ENCODE results near the gene DDHD1.

DDHD1 gene

GRCh38 chr14:53034036-53034435 is 119.1 kb downstream of the DDHD1 start:
- DNase-seq (ENCODE audit: low spot score), result no peak

GRCh38 chr14:53032838-53033390 is 120.2 kb downstream of the DDHD1 start:
- DNase-seq (ENCODE audit: low spot score), result no peak

GRCh38 chr14:53032161-53032803 is 120.8 kb downstream of the DDHD1 start:
- DNase-seq (ENCODE audit: low spot score), result peak; percentile 83

- DNase-seq (ENCODE audit: low spot score), result no peak
Measured at GRCh38 chr14:53027562-53027961, 125.6 kb downstream of the DDHD1 start.

- DNase-seq (ENCODE audit: low spot score), result no peak
Measured at GRCh38 chr14:53027041-53027440, 126.1 kb downstream of the DDHD1 start.

GRCh38 chr14:53023325-53023724 is 129.8 kb downstream of the DDHD1 start:
- DNase-seq (ENCODE audit: low spot score), result no peak

- DNase-seq (ENCODE audit: low spot score), result peak; percentile 50
Measured at GRCh38 chr14:53022593-53022992, 130.5 kb downstream of the DDHD1 start.

GRCh38 chr14:53020193-53020932 is 132.8 kb downstream of the DDHD1 start:
- DNase-seq (ENCODE audit: low spot score), result no peak

GRCh38 chr14:53019406-53019805 is 133.7 kb downstream of the DDHD1 start:
- peak; percentile 32 for DNase-seq (ENCODE audit: low spot score)

- no peak for DNase-seq (ENCODE audit: low spot score)
Measured at GRCh38 chr14:53017837-53018236, 135.3 kb downstream of the DDHD1 start.

- no peak for DNase-seq (ENCODE audit: low spot score)
Measured at GRCh38 chr14:53016919-53017318, 136.2 kb downstream of the DDHD1 start.

GRCh38 chr14:53016491-53016890 is 136.6 kb downstream of the DDHD1 start:
- no peak for DNase-seq (ENCODE audit: low spot score)

GRCh38 chr14:53011053-53011462 is 142.1 kb downstream of the DDHD1 start:
- peak; percentile 95 for DNase-seq (ENCODE audit: low spot score)

- no peak for DNase-seq (ENCODE audit: low spot score)
Measured at GRCh38 chr14:53010193-53011040, 142.7 kb downstream of the DDHD1 start.

GRCh38 chr14:53006931-53007562 is 146.1 kb downstream of the DDHD1 start:
- no peak for DNase-seq (ENCODE audit: low spot score)

GRCh38 chr14:53004976-53005375 is 148.1 kb downstream of the DDHD1 start:
- no peak for DNase-seq (ENCODE audit: low spot score)

GRCh38 chr14:53003776-53004175 is 149.3 kb downstream of the DDHD1 start:
- no peak for DNase-seq (ENCODE audit: low spot score)

GRCh38 chr14:53002576-53002975 is 150.5 kb downstream of the DDHD1 start:
- no peak for DNase-seq (ENCODE audit: low spot score)

GRCh38 chr14:53001787-53002378 is 151.2 kb downstream of the DDHD1 start:
- DNase-seq (ENCODE audit: low spot score), result no peak

- DNase-seq (ENCODE audit: low spot score), result peak; percentile 78
Measured at GRCh38 chr14:52998376-52999015, 154.6 kb downstream of the DDHD1 start.

GRCh38 chr14:52996493-52996892 is 156.6 kb downstream of the DDHD1 start:
- no peak for DNase-seq (ENCODE audit: low spot score)

All from AG08395 (cell line).